Esophagus muscularis mucosa (tissue), 4 donors: ENCODE results near the gene WASF2. TPM values are rescaled to one million over a fixed set of nuclear protein-coding genes. Genes with fewer than 3 reads are reported as not detected.

Experiments used
- DNase-seq: peaks from one replicate; pipeline ENCODE4 v3.0.0-alpha.2; 2017; ENCODE audit errors: extremely low spot score
- H3K27ac ChIP-seq, 4 donors: fragments of 200-600 bp; sonication (generic); replicated peaks in 1 of 4; 1 replicate in 3 of 4; 2 replicates in 1 of 4; pipeline ENCODE4 v1.5.1; 2016 to 2019; ENCODE audit warnings: mild to moderate bottlenecking in 1 of 4
- H3K27me3 ChIP-seq, 4 donors: fragments of 200-600 bp; sonication (generic); one replicate each; pipeline versions ENCODE4 v1.5.1 to v1.6.0; 2016 to 2019
- H3K36me3 ChIP-seq, 4 donors: fragments of 200-600 bp; sonication (generic); one replicate each; pipeline ENCODE4 v1.5.1; 2016 to 2019
- H3K4me1 ChIP-seq, 4 donors: fragments of 200-600 bp; sonication (generic); one replicate each; pipeline ENCODE4 v1.5.1; 2016 to 2019
- H3K4me3 ChIP-seq, 4 donors: fragments of 200-600 bp; sonication (generic); 1 replicate in 2 of 4; 2 replicates in 2 of 4; pipeline ENCODE4 v1.5.1; 2016 to 2019; ENCODE audit warnings: mild to moderate bottlenecking in 4 of 4, moderate library complexity in 1 of 4
- H3K9me3 ChIP-seq, 4 donors: fragments of 200-600 bp; sonication (generic); 1 replicate in 3 of 4; 2 replicates in 1 of 4; pipeline ENCODE4 v1.5.1; 2016 to 2019
- EP300 ChIP-seq: sonication (generic); formaldehyde crosslinking; IDR thresholded peaks from one replicate; pipeline ENCODE4 v1.6.1; 2017; ENCODE audit warnings: antibody characterized with exemption
- POLR2A ChIP-seq: fragments of 450-650 bp; IDR thresholded peaks from one replicate; pipeline ENCODE4 v1.6.1; 2017; ENCODE audit warnings: antibody characterized with exemption, moderate library complexity, mild to moderate bottlenecking, low read depth
- POLR2AphosphoS5 ChIP-seq, 2 donors: sonication (generic); formaldehyde crosslinking; IDR thresholded peaks; one replicate each; pipeline ENCODE4 v1.6.1; 2017; ENCODE audit warnings: antibody characterized with exemption in 2 of 2
- WGBS: methylation state at CpG from one replicate; pipeline ENCODE4 v1.1.5; 2018; 5-methylcytosine and 5-hydroxymethylcytosine counted together
- intact Hi-C: fragments of 100-400 bp; cut with DNase I; formaldehyde crosslinking; loops from one replicate; pipeline ENCODE4 v1.15.1; 2023
- total RNA-seq, 4 donors: library from RNA; depleted of rRNA; stranded (reverse); fragments of >200 nt; gene quantifications; one replicate each; pipeline versions ENCODE4 v1.1.0 to v1.2.1, GENCODE V29; 2016
- TF ChIP-seq, protein P1 (sequence below), 3 experiments: fragments of 200-600 bp in 2 of 3; fragments of 450-650 bp in 1 of 3; sonication (generic) in 2 of 3; IDR thresholded peaks; one replicate each; pipeline ENCODE4 v1.5.1; 2017 to 2019; ENCODE audit warnings: antibody characterized with exemption in 3 of 3, mild to moderate bottlenecking in 2 of 3, moderate library complexity in 1 of 3

WASF2 gene
- total RNA-seq, 4 donors from 2014 or later, result 78.5 to 141 (median 101) TPM

DNA sequence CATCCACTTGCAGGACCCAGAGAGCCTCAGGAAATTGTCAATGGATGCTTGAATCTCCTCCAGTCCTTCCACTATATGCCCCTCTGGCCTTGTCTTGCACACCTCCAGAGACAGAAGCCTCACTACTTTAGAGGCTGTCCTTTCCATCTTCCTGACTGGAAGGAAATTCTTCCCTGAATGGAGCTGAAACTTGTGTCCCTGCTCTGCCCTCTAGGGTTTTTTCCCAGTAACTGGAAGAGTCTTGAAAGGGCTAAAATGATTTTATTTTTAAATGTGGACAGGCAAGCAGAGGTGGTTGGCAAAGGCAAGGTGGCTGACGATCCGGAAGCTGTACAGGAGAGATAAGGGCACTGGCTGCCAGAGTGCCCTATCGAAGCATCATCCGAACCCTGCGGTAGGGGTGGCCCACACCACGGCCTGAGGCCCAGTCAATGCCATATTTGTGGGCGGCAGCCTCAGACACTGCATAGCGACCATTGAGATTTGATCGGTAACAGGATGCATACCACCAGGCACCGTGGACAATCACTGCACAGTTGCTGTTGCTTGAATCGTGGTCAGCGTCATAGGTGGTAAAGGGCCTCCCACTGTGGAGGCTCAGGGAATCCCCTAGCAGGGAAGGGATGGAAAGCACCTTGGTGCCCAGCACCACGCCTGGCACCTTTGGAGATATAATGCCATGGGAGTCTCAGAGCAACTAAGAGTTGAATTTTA, 120.9 kb downstream of the WASF2 start:
- 70% methylated on average over 12 of the region's 13 CpGs for WGBS

DNA sequence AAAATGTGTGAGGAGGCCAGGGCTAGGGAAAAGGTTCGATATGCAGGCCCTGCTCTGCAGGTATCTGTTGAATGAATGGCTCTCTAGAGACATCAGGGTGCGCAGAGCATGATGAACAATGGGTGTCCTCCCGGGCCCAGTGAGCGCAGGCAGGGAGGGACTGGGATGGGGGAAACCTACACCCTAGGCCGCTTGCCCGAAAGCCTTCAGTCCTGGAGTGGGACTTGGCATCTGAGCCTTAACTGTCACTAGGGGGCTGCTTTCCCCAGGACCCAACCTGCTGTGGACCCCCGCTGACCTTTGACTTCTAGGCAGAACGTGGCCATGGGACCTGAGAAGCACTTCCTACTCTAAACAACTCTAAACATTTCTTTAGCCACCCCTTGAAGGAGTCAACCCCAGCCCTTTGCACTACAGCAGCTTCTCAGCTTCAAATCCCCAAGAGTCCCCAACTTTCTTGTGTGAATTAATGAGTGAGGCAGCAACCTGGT, 122.8 kb downstream of the WASF2 start:
- Histone ChIP-seq H3K4me1 (peaks cover 37 to 49% (median 44%) of the 10 kb centered on the region in 4 donors), H3K27me3 (no peaks in the 10 kb centered on the region), H3K9me3 (no peaks in the 10 kb centered on the region), H3K27ac (peak overlapping the region; percentile 98 to 100 (median 99)), H3K36me3 (peaks cover 25 to 30% (median 26%) of the 10 kb centered on the region in 4 donors), H3K4me3 (peak overlapping the region; percentile 77 to 96 (median 89))
- intact Hi-C loops, result no loop called here
- 35% methylated on average over 6 of the region's 8 CpGs for WGBS
- DNase-seq, result no peak
- peak in 1 of 2 donors; percentile 66 for TF ChIP-seq POLR2AphosphoS5 (IDR thresholded peaks at IDR 0.05)
- no peak for TF ChIP-seq EP300

More for the DNA sequence above, 120.9 kb downstream of the WASF2 start:
- Histone ChIP-seq H3K27ac (peak overlapping the region in 1 of 4 donors; percentile 6), H3K9me3 (no peaks in the 10 kb centered on the region), H3K27me3 (no peaks in the 10 kb centered on the region), H3K4me3 (no peak overlapping the region), H3K4me1 (peaks cover 33 to 43% (median 41%) of the 10 kb centered on the region in 4 donors), H3K36me3 (peaks cover 7 to 12% (median 8%) of the 10 kb centered on the region in 4 donors)
- intact Hi-C loops, result no loop called here
- no peak for DNase-seq
- TF ChIP-seq POLR2A, result no peak
- TF ChIP-seq, protein P1, sequence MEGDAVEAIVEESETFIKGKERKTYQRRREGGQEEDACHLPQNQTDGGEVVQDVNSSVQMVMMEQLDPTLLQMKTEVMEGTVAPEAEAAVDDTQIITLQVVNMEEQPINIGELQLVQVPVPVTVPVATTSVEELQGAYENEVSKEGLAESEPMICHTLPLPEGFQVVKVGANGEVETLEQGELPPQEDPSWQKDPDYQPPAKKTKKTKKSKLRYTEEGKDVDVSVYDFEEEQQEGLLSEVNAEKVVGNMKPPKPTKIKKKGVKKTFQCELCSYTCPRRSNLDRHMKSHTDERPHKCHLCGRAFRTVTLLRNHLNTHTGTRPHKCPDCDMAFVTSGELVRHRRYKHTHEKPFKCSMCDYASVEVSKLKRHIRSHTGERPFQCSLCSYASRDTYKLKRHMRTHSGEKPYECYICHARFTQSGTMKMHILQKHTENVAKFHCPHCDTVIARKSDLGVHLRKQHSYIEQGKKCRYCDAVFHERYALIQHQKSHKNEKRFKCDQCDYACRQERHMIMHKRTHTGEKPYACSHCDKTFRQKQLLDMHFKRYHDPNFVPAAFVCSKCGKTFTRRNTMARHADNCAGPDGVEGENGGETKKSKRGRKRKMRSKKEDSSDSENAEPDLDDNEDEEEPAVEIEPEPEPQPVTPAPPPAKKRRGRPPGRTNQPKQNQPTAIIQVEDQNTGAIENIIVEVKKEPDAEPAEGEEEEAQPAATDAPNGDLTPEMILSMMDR (IDR thresholded peaks at IDR 0.05), result peak in 1 of 3 experiments; percentile 15

DNA sequence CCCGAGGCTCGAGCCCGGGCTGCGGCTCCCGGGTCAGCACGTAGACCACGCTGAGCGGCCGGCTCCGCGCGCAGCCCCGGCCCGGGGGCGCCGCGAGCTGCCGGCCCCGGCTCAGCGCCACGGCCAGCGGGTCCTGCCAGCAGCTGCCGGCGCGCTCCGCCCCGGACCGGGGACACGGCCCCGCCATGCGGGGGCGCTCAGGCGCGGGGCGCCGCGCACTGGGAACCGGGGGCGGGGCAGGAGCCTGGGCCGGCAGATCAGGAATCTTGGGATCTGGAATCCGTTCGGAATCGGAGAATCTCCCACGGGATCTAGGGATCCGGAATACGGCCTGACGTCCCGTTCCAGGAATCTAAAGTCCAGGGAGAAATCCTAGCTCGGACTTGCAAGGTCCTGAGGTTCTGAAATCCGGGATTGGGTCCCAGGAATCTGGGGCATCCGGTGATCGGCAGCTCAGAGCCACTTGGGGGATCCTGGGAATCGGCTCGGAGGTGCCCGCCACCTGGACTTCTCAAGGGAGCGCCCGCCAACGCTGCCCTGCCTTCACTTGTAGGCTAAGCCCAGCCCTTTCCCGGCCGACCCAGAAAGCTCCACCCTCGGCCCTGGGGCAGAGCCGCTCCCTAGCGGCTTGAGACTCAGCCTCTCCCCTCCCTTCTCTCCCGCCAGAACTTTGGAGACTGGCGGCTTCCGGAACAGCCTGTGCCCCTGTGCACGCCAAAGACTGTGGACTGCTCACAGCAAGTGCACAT, 123.4 kb downstream of the WASF2 start, which contains the start of gene MAP3K6:
TSS of gene MAP3K6 (minus strand) at position 551 of the 749 bp plus-strand sequence. CDS start at position 187, 364 bp downstream.
- intact Hi-C loops, result no loop called here
- peak within 1 kb of the TSS; percentile 77 to 96 (median 89) for H3K4me3 ChIP-seq
- peak; percentile 98 for DNase-seq
- H3K27me3 ChIP-seq, result no peaks in the 10 kb centered on the region
- H3K27ac ChIP-seq, result peak within 1 kb of the TSS; percentile 98 to 100 (median 99)
- no peaks in the 10 kb centered on the region for H3K9me3 ChIP-seq
- WGBS, result 0% methylated on average over 10 of the region's 67 CpGs
- TF ChIP-seq POLR2AphosphoS5 (IDR thresholded peaks at IDR 0.05) (peak; percentile 93 to 96), EP300 (peak; percentile 52), POLR2A (peak; percentile 88)
- TF ChIP-seq, protein P1 (IDR thresholded peaks at IDR 0.05), result peak; percentile 20 to 51 (median 43)
- peaks cover 37 to 49% (median 44%) of the 10 kb centered on the region in 4 donors for H3K4me1 ChIP-seq
- H3K36me3 ChIP-seq, result peaks cover 31 to 36% (median 32%) of the 10 kb centered on the region in 4 donors

DNA sequence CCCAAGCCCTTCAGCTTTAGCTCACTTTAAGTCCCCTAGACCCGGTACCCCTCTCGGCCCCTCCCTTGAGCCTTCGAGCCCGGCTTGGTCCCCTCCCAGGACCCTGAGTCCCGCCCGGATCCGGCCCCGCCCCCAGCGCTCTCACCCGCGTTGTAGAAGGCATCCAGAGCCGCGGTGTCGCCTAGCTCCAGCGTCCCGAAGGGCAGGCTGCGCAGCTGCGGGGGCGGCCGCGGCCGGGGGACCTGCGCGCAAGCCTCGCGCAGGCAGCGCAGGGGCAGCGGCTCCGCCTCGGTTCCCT, 123.9 kb downstream of the WASF2 start:
- Histone ChIP-seq H3K4me3 (peak overlapping the region; percentile 77 to 96 (median 89)), H3K27ac (peak overlapping the region; percentile 98 to 100 (median 99)), H3K27me3 (no peaks in the 10 kb centered on the region), H3K4me1 (peaks cover 37 to 51% (median 44%) of the 10 kb centered on the region in 4 donors), H3K36me3 (peaks cover 36 to 42% (median 37%) of the 10 kb centered on the region in 4 donors), H3K9me3 (no peaks in the 10 kb centered on the region)
- peak; percentile 94 for DNase-seq
- WGBS, result 0% methylated on average over 6 of the region's 30 CpGs
- intact Hi-C loops, result no loop called here
- TF ChIP-seq POLR2AphosphoS5 (IDR thresholded peaks at IDR 0.05) (no peak), POLR2A (peak; percentile 17)

DNA sequence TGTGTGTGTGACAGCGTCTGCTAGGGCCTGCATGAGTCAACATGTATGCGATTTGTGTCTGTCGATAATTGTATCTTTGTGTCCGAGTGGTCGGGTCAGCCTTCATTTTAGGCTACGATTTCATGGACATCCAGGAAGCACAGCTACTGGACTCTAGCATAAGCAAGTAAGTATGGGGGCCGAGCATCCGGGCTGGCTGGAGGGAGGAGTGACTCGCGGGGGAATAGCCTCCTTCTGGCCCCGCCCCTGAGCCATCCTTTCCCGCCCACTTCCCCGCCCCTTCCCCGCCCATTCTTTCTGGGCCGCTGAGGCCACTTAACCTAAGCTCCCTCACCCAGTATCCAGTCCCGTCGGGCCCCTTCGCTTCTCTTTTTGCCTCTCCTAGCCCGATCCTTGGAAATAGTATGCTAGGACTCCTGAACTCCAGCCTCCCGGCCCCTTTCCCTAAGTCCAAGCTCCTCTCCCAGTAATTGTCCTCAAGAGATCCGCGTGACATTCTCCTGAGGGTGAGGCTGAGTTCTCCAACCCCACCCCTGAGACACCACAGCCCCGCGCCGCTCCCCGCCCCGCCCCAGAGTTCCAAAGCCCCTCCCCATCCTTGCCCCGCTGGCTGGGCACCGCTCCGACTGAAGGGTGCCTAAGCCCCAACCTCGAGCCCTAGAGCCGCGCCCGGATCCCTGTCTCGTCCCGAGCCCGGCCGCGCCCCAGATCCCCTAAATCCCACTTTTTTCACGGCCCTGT, 124.4 kb downstream of the WASF2 start:
- peak overlapping the region; percentile 98 to 100 (median 99) for H3K27ac ChIP-seq
- no peaks in the 10 kb centered on the region for H3K27me3 ChIP-seq
- H3K9me3 ChIP-seq, result no peaks in the 10 kb centered on the region
- peaks cover 41 to 47% (median 43%) of the 10 kb centered on the region in 4 donors for H3K36me3 ChIP-seq
- peaks cover 41 to 56% (median 47%) of the 10 kb centered on the region in 4 donors for H3K4me1 ChIP-seq
- DNase-seq, result peak; percentile 99
- H3K4me3 ChIP-seq, result peak overlapping the region; percentile 77 to 96 (median 89)
- TF ChIP-seq POLR2A (no peak), POLR2AphosphoS5 (IDR thresholded peaks at IDR 0.05) (peak; percentile 52 to 88)
- intact Hi-C loops, result no loop called here
- WGBS, result 3% methylated on average over 37 of the region's 40 CpGs
